Measurements from ENCODE around the gene URAD.

- no peak for TF ChIP-seq CTCF (IDR thresholded peaks at IDR 0.05)
- no peak for TF ChIP-seq POLR2A (IDR thresholded peaks at IDR 0.05)
Measured at GRCh38 chr13:28037399-28037798, 48.9 kb upstream of the URAD start.
